LNCaP clone FGC (cell line): ENCODE data around the gene MOG.

Source experiments
- DNase-seq: peaks from one replicate; pipeline ENCODE4 v3.0.0-alpha.2; 2011; ENCODE audit warnings: low read depth
- H3K4me3 ChIP-seq: 2 replicates; pipeline ENCODE4 v1.5.1; 2011; ENCODE audit warnings: mild to moderate bottlenecking, low read depth, low read length, control low read depth
- TF ChIP-seq, protein P1 (sequence below): IDR thresholded peaks from 2 replicates; pipeline ENCODE4 v1.5.1; 2012; ENCODE audit warnings: mild to moderate bottlenecking; ENCODE audit not compliant: control insufficient read depth, insufficient read depth; ENCODE audit errors: extremely low read depth

MOG gene

GRCh38 chr6:29629571-29629970 lies 27.3 kb upstream of the MOG start:
- DNase-seq, result no peak
- H3K4me3 ChIP-seq, result no peak overlapping the region
- TF ChIP-seq, protein P1, sequence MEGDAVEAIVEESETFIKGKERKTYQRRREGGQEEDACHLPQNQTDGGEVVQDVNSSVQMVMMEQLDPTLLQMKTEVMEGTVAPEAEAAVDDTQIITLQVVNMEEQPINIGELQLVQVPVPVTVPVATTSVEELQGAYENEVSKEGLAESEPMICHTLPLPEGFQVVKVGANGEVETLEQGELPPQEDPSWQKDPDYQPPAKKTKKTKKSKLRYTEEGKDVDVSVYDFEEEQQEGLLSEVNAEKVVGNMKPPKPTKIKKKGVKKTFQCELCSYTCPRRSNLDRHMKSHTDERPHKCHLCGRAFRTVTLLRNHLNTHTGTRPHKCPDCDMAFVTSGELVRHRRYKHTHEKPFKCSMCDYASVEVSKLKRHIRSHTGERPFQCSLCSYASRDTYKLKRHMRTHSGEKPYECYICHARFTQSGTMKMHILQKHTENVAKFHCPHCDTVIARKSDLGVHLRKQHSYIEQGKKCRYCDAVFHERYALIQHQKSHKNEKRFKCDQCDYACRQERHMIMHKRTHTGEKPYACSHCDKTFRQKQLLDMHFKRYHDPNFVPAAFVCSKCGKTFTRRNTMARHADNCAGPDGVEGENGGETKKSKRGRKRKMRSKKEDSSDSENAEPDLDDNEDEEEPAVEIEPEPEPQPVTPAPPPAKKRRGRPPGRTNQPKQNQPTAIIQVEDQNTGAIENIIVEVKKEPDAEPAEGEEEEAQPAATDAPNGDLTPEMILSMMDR, result no peak

GRCh38 chr6:29630315-29630714 lies 26.6 kb upstream of the MOG start:
- TF ChIP-seq, protein P1, result no peak
- H3K4me3 ChIP-seq, result no peak overlapping the region
- DNase-seq, result no peak

DNA sequence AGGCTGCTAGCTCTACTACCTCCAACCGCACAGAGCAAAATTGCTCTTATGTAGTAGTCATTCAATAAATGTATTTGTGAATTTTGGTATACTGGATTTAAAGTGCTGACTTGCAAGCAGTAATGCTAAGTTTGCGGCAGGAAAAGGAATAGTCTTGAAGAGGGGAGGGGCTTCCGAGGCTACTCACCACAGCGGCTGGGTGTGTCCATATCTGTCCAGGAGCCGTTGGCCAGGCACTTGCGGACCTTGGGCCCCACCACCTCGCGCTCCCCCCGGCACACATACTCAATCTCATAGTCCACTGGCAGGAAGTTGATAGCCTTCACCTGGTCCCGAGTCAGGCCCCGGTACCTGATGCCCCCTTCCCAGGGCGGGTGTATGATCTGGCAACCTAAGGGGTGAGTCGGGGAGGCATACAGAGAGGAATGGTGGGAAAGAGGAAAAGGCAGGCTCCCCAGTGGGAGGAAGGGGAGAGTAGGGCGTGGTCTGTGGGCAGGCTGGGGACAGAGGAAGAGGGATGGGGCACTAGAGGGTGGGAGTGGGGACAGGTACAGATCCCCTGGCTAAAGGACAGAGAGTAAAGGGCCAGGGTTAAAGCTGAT lies 25.6 kb upstream of the MOG start:
- TF ChIP-seq, protein P1, result no peak
- no peak for DNase-seq
- no peak overlapping the region for H3K4me3 ChIP-seq

DNA sequence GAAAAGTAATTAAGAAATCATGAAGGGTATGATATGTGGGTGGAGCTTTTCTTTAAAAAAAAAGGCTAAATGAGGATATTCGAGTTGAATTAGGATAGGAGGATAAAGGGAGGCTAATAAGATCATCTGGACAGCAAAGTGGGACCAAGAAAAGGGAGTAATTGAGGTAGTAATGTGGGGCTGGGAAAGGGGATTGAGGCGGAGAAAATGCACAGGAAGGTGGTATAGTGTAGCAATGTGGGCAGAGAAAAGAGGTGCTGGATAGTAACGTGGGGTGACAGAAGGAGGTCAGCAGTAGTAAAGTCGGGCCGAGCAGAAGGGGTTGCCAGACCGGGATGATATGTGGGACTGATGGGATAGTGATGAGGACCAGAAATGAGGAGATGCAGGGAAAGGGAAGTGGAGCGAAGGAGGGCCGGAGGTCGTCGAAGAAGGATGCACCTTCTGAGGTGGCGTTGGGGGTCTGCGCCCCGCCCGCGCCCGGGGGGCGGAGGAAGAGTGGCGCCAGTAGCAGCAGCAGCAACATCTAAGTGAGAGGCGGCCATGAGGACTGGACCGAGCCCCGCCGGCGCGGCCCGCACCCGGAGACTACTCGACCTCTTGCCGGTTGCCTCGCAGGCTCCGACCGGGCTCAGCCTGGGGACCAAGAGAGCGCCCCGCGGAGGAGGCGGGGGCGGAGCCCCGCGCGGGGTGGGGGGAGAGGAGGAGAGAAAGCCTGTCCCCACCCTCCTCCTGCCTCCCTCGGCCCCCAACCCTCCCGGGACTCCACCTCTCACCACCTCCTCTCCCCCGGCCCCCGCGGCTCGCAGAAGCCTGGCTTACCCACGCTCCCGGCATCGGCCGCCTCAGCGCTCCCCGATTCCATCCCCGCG lies 24.8 kb upstream of the MOG start:
- no peak for DNase-seq
- H3K4me3 ChIP-seq, result peak overlapping the region; percentile 66
- TF ChIP-seq, protein P1, result no peak

GRCh38 chr6:29632789-29633533 lies 23.9 kb upstream of the MOG start, which contains the start of gene GABBR1:
Gene GABBR1 (minus strand): TSS chr6:29633183. CDS start chr6:29632385, 798 bp downstream.
- TF ChIP-seq, protein P1, result no peak
- peak within 1 kb of the TSS; percentile 66 for H3K4me3 ChIP-seq
- DNase-seq, result peak; percentile 22

- H3K4me3 ChIP-seq, result peak overlapping the region; percentile 66
- TF ChIP-seq, protein P1, result no peak
- no peak for DNase-seq
Measured at GRCh38 chr6:29633534-29633905, 23.4 kb upstream of the MOG start.
